NCI-H187 (cell line): ENCODE data around the gene ITGAD.
"Not testable (repeated sequence)": the region's sequence is repeated elsewhere in the genome, so short reads cannot be mapped to it uniquely, and the experiment has no call there.

Experiments used
- DNase-seq, 2 experiments: peaks; one replicate each; lab custom pipeline; 2025; lab: John Stamatoyannopoulos, UW

Gene ITGAD

GRCh38 chr16:31429796-31430195 lies 36.7 kb downstream of the ITGAD start:
- DNase-seq = no peak

- no peak for DNase-seq
These were observed 37.4 kb downstream of the ITGAD start for GRCh38 chr16:31430380-31431052.

DNA sequence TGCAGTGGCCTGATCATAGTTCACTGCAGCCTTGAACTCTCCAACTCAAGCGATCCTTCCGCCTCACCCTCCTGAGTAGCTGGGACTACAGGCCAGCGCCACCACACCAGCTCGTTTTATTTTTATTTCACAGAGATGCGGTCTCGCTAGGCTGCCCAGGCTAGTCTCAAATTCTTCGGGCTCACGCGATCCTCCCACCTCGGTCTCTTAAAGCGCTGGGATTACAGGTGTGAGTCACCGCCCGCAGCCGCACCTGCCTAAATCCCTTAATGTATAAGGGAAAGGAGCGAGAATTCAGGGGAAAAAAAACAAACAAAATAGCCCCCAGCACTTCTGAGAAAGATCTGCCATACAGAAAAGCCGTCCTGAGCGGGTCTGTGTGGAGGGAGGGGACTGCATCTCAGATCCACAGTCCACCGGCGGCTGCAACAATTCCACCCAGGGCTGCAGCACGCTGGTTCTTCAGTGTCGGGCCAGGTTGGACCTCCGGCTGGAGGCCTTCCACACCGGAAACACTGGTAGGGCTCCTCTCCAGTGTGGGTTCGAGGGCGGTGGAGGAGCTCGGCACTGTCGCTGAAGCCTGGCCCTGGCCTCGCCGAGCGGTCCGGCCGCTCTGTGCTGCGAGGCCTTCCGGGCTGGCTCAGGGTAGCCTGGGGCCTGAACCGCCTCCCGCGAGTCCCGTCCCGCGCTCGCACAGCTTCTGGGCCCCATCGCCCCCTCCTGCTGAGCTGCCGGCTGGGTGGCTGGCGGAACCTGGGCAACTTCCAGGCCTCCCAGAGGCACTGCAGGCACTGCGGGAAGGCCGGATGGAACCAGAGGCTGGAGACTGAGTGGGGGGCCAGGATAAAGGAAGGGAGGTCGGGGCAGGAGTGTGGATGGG lies 42.4 kb downstream of the ITGAD start:
- DNase-seq = no peak

DNA sequence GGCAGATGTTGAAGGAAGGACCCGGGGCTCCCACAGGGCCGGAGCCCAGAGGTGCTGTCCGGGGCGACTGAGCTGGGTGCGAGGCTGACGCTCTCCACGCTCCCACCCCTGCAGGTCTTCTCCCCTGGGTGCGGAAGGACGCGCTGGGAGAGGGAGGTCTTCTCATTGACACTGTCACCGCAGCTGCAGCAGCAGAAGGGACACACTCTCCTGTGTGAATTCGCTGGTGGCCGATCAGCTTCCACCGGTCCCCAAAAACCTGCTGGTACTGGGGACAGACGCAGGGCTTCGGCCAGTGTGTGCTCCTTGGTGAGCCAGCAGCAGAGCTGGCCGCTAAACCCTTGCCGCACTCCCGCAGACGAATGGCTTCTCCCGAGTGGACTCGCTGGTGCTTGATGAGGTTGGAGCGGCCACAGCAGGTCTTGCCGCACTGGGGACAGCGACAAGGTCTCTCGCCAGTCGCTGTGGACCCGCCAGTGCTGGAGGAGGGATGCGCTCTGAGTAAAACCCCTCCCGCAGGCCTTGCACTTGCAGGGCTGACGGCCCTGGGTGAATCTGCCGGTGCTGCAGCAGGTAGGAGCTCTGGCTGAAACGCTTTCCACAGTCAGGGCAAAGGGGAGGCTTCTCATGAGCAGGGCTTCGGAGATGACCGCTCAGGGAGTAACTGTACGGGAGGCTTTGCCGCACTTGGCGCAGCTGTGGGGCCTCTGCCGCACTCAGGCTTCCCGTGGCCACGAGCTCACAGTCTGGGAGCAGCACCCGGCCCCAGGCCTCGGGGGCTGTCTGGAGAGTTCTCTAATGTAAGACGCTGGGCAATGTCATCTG lies 43.3 kb downstream of the ITGAD start:
- no peak for DNase-seq

DNA sequence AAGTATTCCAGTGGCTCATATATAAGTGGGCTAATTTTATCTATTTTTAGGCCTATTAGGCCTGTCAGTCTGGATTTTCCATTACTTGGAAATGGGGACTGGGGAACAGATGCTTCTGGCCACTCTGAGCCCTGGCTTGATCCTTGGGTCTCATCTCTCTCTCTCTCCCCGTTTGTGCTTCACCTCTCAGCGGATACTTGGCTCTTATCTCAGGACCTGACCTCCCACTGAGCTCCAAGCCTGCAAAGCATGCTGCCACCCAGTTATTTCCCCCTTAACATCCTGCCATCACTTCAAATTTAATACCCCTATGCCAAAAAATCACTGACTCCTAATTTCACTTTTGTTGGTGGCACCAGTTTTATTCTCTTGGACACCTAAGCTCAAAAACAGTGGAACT lies 45.3 kb downstream of the ITGAD start:
- DNase-seq = no peak

DNA sequence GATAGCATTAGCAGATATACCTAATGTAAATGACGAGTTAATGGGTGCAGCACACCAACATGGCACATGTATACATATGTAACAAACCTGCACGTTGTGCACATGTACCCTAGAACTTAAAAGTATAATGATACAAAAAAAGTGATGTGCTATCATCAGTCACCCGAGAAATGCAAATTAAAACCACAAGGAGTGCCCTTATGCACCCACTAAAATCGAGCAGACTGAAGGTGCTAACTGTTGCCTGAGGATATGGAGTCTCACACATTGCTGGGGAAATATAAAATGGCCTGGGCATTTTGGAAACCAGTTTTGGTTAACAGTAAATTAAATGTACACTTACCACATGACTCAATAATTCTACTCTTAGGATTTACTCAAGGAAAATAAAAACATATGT lies 45.9 kb downstream of the ITGAD start:
- not testable (repeated sequence) for DNase-seq

GRCh38 chr16:31439519-31439918 lies 46.4 kb downstream of the ITGAD start:
- DNase-seq = no peak

DNA sequence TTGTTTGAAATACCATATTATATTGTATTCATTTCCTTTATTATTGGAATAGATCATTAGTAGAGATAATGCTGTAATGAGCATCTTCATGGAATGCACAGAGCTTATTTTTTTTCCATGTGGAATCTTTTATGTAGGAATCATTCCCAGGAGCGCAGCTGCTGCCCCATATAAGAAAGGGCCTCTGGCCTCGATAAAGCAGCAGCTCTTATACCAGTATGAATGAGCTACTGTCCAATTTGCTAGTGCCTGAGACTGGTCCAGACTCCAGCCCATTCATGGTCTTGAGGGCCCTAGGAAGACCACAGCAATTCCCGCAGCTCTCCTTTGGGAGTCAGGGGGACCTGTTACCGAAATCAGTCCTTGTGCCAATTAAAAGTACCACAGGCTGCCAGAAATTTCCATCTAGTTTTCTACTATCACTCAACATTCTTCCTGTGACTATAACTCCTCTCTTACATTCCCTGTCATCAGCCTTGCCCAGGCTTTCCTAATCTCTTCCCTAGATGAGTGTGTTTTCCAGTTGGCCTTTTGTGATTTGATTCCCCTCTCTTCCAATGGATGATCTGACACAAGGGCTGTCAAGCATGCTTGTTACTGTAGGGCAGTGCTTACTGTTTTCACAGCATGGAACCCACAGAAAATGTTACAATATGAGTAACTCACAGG lies 47.5 kb downstream of the ITGAD start:
- DNase-seq = no peak

DNA sequence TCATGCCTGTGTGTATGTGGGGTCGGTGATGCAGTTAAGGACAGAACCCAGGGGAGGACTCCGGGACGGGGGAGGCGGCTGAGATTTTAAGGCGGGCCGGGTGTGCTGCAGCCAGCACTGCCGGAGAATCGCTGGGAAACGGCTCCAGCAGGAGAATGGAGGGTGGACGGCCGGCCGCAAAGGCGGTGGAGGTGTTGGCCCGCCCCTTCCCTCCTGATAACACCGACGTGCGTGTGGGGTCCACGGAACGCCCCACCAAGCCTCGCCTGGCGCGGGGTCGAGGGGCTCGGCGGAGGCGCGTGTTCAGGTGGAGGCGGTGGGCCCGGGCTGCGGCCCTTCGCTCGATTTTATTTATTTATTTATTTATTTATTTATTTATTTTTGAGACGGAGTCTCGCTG lies 48.8 kb downstream of the ITGAD start:
- no peak for DNase-seq

DNA sequence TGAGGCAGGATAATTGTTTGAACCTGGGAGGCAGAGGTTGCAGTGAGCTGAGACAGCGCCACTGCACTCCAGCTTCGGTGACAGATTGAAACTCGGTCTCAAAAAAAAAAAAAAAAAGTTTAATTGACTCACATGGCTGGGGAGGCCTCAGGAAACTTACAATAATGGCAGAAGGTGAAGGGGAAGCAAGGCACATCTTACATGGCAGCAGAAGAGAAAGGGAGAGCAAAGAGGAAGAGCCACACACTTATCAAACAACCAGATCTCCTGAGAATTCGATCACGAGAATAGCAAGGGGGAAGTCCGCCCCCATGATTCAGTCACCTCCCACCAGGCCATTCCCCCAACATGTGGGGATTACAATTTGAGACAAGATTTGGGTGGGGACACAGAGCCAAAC lies 52.8 kb downstream of the ITGAD start:
- DNase-seq = not testable (repeated sequence)

DNA sequence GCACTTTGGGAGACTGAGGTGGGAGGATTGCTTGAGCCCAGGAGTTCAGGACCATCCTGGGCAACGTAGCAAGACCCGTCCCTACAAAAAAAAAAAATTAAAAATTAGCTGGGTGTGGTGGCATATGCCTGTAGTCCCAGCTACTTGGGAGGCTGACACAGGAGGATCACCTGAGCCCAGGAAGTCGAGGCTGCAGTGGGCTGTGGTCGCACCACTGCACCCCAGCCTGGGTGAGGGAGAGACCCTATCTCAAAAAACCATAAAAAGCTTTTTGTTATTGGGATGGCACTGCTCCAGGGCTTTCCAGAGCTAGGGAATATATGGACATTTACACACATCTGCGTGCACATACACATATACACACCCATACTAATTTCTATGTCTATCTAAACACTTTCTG lies 58.1 kb downstream of the ITGAD start:
- DNase-seq = no peak

DNA sequence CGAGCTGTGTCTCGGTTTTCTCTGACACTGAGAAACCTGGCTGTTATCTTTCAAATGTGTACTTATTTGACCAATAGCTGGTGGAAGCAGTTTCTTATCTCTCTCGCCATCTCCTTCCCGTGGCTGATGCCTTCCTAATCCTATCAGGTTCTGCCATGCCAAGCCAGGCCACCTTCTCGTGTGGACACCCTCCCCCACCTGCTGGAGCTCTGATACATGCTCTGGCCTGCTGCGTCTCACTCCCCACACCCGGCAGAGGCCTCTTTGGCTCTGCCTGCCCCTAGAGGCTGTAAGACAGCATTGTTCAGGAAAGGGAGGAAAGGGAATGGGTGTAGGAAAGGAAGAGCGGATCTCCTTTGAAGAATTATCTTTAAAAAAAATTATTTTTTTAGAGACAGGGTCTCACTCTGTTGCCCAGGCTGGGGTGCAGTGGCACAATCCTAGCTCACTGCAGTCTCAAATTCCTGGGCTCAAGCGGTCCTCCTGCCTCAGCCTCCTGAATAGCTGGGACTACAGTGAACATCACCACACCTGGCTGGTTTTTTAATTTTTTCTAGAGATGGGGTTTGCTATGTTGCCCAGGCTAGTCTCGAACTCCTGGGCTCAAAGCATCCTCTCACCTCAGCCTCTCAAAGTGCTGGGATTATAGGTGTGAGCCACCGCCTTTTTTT lies 58.7 kb downstream of the ITGAD start:
- DNase-seq = no peak

GRCh38 chr16:31452631-31453106 lies 59.5 kb downstream of the ITGAD start:
- DNase-seq = no peak

DNA sequence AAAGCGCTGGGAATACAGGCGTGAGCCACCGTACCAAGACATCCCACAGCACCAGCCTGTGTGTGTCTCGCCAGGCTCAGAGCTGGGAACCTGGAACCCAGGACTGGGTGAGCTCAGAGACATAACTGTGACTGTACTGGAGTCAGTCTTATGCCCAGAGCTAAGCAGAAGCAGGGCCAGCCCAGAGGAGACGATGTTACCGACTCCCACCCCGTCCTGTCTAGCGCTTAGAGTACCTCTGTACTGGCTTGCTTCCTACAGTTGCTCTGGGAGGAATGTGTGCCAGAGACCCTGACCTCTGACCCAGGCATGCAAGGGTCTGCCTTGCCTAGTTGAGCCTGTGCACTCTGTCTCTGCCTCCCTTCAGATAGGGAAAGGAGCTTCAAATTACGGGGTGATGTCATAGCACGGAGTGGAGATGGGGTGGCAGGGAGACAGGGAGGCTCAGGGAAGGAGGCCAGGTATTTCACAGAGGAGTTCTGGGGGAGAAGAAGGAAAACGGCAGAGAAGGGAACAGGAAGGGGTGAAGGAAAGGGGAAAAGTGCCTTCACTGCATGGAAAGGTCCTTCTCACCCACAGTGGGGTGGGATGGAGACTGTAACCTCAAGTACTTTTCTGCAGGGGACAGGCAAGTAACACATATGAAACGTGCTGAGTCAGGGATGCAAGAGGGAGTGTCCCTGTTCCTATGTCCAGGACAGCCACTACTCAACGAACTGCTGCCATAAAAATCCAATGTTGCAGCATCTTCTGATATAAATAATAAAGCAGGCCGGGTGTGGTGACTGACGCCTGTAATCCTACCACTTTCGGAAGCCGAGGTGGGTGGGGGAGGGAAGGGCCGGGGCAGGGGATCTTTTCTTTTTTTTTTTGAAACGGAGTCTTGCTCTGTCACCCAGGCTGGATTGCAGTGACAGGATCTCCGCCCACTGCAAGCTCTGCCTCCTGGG lies 60.4 kb downstream of the ITGAD start:
- no peak for DNase-seq

- no peak for DNase-seq
These were observed 62.6 kb downstream of the ITGAD start for GRCh38 chr16:31455601-31456314.

GRCh38 chr16:31456988-31457360 lies 63.8 kb downstream of the ITGAD start:
- DNase-seq = no peak

- peak in 1 of 2 experiments; percentile 19 for DNase-seq
These were observed 65.1 kb downstream of the ITGAD start for GRCh38 chr16:31458073-31458843.

- DNase-seq = peak; percentile 68 to 75
These were observed 65.9 kb downstream of the ITGAD start, which contains the start of gene ARMC5 for GRCh38 chr16:31458844-31459686. Gene ARMC5, plus strand, starts transcription at chr16:31459501. Its CDS starts 24 bp downstream, at chr16:31459525.
